Testis (tissue), 2 donors: ENCODE data around the gene RGS17.

Experiments used
- POLR2A ChIP-seq: fragments of 450-650 bp; IDR thresholded peaks from one replicate; pipeline ENCODE4 v1.6.1; 2017; ENCODE audit warnings: antibody characterized with exemption, mild to moderate bottlenecking, moderate library complexity
- TF ChIP-seq, protein P1 (sequence below), 3 experiments: fragments of 450-650 bp in 2 of 3; fragments of 200-600 bp in 1 of 3; sonication (generic) in 1 of 3; IDR thresholded peaks; one replicate each; pipeline ENCODE4 v1.5.1; 2016 to 2019; ENCODE audit warnings: antibody characterized with exemption in 3 of 3, mild to moderate bottlenecking in 2 of 3, moderate library complexity in 1 of 3

DNA sequence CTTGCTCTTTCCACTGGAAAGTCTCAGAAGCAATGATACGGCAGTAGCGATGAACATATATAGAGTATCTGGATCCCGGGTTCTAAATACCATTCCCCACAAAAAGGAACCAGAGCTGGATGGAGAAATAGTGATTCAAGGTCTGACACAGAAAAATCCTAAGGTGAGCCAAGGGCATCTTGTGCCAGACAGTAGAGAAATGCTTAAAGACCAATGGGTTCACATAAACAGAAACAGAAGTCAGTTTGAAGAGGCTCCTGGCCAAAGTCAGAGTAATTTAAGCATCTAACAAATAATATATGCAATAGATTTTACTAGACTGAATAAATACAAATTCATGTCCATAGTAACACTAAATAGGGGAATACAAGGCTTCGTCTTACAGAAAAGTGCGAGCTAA is 54.7 kb downstream of the RGS17 start:
- TF ChIP-seq, protein P1, sequence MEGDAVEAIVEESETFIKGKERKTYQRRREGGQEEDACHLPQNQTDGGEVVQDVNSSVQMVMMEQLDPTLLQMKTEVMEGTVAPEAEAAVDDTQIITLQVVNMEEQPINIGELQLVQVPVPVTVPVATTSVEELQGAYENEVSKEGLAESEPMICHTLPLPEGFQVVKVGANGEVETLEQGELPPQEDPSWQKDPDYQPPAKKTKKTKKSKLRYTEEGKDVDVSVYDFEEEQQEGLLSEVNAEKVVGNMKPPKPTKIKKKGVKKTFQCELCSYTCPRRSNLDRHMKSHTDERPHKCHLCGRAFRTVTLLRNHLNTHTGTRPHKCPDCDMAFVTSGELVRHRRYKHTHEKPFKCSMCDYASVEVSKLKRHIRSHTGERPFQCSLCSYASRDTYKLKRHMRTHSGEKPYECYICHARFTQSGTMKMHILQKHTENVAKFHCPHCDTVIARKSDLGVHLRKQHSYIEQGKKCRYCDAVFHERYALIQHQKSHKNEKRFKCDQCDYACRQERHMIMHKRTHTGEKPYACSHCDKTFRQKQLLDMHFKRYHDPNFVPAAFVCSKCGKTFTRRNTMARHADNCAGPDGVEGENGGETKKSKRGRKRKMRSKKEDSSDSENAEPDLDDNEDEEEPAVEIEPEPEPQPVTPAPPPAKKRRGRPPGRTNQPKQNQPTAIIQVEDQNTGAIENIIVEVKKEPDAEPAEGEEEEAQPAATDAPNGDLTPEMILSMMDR (IDR thresholded peaks at IDR 0.05): no peak
- TF ChIP-seq POLR2A: no peak
